DOHH2 (cell line): ENCODE data around the gene MARCHF10.

Experiments used
- H3F3A ChIP-seq: fragments of 200-600 bp; sonication (generic), shearing (Covaris generic); 2 replicates; pipeline ENCODE4 v1.6.0; 2016; ENCODE audit warnings: antibody characterized with exemption, mild to moderate bottlenecking; ENCODE audit not compliant: control insufficient read depth, insufficient read depth
- H3K27ac ChIP-seq: fragments of 200-600 bp; sonication (generic); 2 replicates; pipeline ENCODE4 v1.5.1; 2014; ENCODE audit warnings: low read depth, mild to moderate bottlenecking, low read length, moderate library complexity
- H3K27me3 ChIP-seq: fragments of 200-600 bp; sonication (generic); 2 replicates; pipeline ENCODE4 v1.6.1; 2014; ENCODE audit warnings: mild to moderate bottlenecking, low read length, mixed read lengths; ENCODE audit not compliant: control insufficient read depth
- H3K36me3 ChIP-seq: fragments of 200-600 bp; sonication (generic); 2 replicates; pipeline ENCODE4 v1.6.1; 2014; ENCODE audit warnings: mild to moderate bottlenecking, low read length, moderate library complexity, mixed read lengths; ENCODE audit not compliant: control insufficient read depth
- H3K4me1 ChIP-seq: fragments of 200-600 bp; sonication (generic); 2 replicates; pipeline ENCODE4 v1.6.1; 2014; ENCODE audit warnings: mild to moderate bottlenecking, low read length, mixed read lengths; ENCODE audit not compliant: control insufficient read depth
- H3K4me2 ChIP-seq: fragments of 200-600 bp; sonication (generic); 2 replicates; pipeline ENCODE4 v1.6.0; 2014; ENCODE audit warnings: mild to moderate bottlenecking, low read length, moderate library complexity
- H3K4me3 ChIP-seq: fragments of 200-600 bp; sonication (generic); 2 replicates; pipeline ENCODE4 v1.5.1; 2014; ENCODE audit warnings: mild to moderate bottlenecking, low read length, mixed read lengths
- H3K79me2 ChIP-seq: fragments of 200-600 bp; sonication (generic); 2 replicates; pipeline ENCODE4 v1.6.1; 2014; ENCODE audit warnings: mild to moderate bottlenecking, low read length, mixed read lengths; ENCODE audit not compliant: control insufficient read depth
- H3K9me2 ChIP-seq: fragments of 200-600 bp; sonication (generic); replicated peaks from 2 replicates; pipeline ENCODE4 v1.6.1; 2014; ENCODE audit warnings: mild to moderate bottlenecking, low read length, mixed read lengths; ENCODE audit not compliant: control insufficient read depth
- H3K9me3 ChIP-seq: fragments of 200-600 bp; sonication (generic); 2 replicates; pipeline ENCODE4 v1.6.1; 2014; ENCODE audit warnings: antibody characterized with exemption, low read length, mixed read lengths; ENCODE audit not compliant: control insufficient read depth, insufficient read depth
- H4K20me1 ChIP-seq: fragments of 200-600 bp; sonication (generic); 2 replicates; pipeline ENCODE4 v1.6.0; 2014; ENCODE audit warnings: low read depth, mild to moderate bottlenecking, antibody characterized with exemption, low read length, moderate library complexity; ENCODE audit not compliant: control insufficient read depth, insufficient read depth
- CTCF ChIP-seq: fragments of 200-600 bp; sonication (generic); IDR thresholded peaks from one replicate; pipeline ENCODE4 v1.5.1; 2014; ENCODE audit warnings: antibody characterized with exemption, mild to moderate bottlenecking, low read depth, low read length; ENCODE audit not compliant: poor library complexity, severe bottlenecking
- EZH2phosphoT487 ChIP-seq: fragments of 200-600 bp; sonication (generic); IDR thresholded peaks from 2 replicates; pipeline ENCODE4 v1.6.1; 2017; ENCODE audit warnings: borderline replicate concordance, mild to moderate bottlenecking, antibody characterized with exemption, low read length, moderate library complexity, mixed read lengths

Gene MARCHF10

GRCh38 chr17:62760059-62760944 lies 47.8 kb downstream of the MARCHF10 start:
- Histone ChIP-seq H3K9me3 (no peaks in the 10 kb centered on the region), H3K4me3 (no peak overlapping the region), H3K9me2 (no peaks in the 10 kb centered on the region), H3K79me2 (no peaks in the 10 kb centered on the region), H3K4me2 (no peak overlapping the region), H3K27me3 (no peaks in the 10 kb centered on the region), H3F3A (no peaks in the 10 kb centered on the region), H3K36me3 (no peaks in the 10 kb centered on the region), H3K4me1 (no peaks in the 10 kb centered on the region), H4K20me1 (no peaks in the 10 kb centered on the region), H3K27ac (no peak overlapping the region)
- TF ChIP-seq EZH2phosphoT487 (no peak), CTCF (no peak)

- no peak overlapping the region for H3K4me2 ChIP-seq
- H3K27ac ChIP-seq = no peak overlapping the region
- H4K20me1 ChIP-seq = no peaks in the 10 kb centered on the region
- no peaks in the 10 kb centered on the region for H3K9me3 ChIP-seq
- no peaks in the 10 kb centered on the region for H3K79me2 ChIP-seq
- no peaks in the 10 kb centered on the region for H3K27me3 ChIP-seq
- TF ChIP-seq CTCF (no peak), EZH2phosphoT487 (no peak)
- H3K4me1 ChIP-seq = no peaks in the 10 kb centered on the region
- H3K4me3 ChIP-seq = no peak overlapping the region
- H3K36me3 ChIP-seq = no peaks in the 10 kb centered on the region
- H3K9me2 ChIP-seq = no peaks in the 10 kb centered on the region
- H3F3A ChIP-seq = no peaks in the 10 kb centered on the region
Observed at GRCh38 chr17:62757500-62757951, 50.6 kb downstream of the MARCHF10 start.

- Histone ChIP-seq H3K79me2 (no peaks in the 10 kb centered on the region), H3K4me2 (no peak overlapping the region), H3F3A (no peaks in the 10 kb centered on the region), H3K27ac (no peak overlapping the region), H3K9me3 (no peaks in the 10 kb centered on the region), H3K4me1 (no peaks in the 10 kb centered on the region), H3K4me3 (no peak overlapping the region), H4K20me1 (no peaks in the 10 kb centered on the region), H3K36me3 (no peaks in the 10 kb centered on the region), H3K27me3 (no peaks in the 10 kb centered on the region), H3K9me2 (no peaks in the 10 kb centered on the region)
- TF ChIP-seq EZH2phosphoT487 = no peak
- no peak for TF ChIP-seq CTCF
Observed at GRCh38 chr17:62756198-62756597, 51.9 kb downstream of the MARCHF10 start.
